Epidermal melanocyte (primary cell): ENCODE results near the gene USP3.
"Not testable (repeated sequence)": the region's sequence is repeated elsewhere in the genome, so short reads cannot be mapped to it uniquely, and the experiment has no call there.

ENCODE experiments used
- DNase-seq: peaks from one replicate; pipeline ENCODE4 v3.0.0; 2011; ENCODE audit warnings: low spot score; ENCODE audit not compliant: insufficient read length

Gene USP3

DNA sequence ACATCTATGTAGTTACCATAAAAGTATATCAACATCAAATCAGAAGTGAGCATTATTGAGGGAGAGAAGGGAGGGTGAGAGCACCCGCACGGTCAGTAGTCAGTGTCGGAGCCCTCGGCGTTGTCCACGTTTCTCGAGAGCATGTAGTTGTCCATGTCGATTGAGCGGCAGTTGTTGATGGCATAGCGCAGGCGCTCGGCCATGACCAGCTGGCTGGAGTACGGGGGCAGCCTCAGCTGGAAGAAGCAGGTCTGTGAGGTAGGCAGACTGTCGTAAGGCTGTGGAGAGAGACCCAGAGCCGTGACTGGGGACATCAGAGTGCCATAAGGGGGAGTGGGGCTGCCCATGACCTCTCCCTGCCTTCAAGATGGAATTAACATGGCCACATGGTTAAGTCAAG is 104.6 kb downstream of the USP3 start:
- no peak for DNase-seq

- no peak for DNase-seq
Measured at GRCh38 chr15:63609448-63609847, 105.1 kb downstream of the USP3 start.

DNA sequence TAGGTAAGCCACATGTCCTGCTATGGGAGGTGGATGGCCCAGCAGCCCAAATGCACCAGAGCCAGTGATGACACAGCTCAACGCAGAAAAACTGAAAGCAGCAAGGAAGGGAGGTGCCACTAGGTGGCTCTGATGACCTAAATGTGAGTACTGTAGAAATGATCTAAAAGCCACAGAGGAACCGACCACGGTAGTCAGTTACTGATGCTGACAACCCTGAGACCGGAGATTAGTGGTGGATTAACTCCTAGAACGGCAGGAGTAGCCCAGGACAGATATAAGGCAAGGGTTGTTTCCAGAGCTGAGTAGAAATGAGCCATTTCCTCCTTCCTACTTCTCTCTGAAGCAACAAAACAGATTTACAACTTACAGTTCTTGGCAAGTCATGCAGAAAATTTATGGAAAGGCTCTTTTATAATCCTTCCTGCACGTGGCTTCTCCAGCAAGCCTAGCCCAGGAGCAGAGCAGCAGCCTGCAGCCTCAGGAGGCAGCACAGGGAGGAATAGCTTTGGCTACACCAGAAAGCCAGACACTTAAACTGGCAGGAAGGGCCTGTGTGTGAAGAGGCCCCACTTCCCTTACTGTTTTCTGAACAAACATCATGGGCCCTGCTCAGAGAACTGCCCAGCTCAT is 105.9 kb downstream of the USP3 start:
- peak; percentile 65 for DNase-seq

GRCh38 chr15:63611177-63611576 is 106.8 kb downstream of the USP3 start:
- DNase-seq: no peak

DNA sequence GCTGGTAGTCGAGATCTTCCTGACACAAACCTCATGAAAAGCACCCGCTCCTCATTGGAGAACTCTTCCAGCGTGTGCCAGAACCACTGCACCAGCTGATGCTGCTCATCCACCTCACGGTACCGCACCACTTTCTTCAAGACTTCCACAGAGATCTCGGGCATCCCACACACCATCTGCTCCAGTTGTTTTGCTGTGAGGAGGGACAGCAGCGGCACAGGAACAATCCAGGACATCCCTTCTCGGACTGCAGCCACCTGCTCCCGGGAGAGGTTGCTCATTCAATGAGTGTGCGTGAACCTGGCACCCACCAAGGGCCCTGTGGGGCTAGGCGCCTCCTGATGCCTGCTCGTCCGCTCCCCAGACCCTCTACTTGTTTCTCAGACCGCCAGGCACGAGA is 107.9 kb downstream of the USP3 start:
- no peak for DNase-seq

DNA sequence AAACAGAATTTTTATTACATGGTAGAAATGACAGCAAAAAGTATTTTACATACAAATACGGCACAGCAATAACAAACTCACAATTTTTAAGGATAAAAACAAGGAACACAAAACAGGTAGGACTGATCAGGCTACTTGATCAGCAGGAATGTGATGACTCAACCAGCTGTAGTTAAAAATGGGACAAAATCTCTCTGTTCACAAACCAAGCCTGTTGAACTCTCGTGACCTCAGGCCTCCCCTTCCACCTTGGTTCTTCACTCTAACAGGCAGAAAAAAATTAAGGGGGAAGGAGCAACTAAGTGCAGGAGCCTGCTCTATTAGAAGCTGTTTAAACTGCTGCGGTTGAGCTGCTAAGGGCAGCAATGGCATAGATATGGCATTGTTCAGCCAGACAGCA is 111.5 kb downstream of the USP3 start:
- no peak for DNase-seq

- DNase-seq: not testable (repeated sequence)
Measured at GRCh38 chr15:63617147-63617546, 112.8 kb downstream of the USP3 start.

DNA sequence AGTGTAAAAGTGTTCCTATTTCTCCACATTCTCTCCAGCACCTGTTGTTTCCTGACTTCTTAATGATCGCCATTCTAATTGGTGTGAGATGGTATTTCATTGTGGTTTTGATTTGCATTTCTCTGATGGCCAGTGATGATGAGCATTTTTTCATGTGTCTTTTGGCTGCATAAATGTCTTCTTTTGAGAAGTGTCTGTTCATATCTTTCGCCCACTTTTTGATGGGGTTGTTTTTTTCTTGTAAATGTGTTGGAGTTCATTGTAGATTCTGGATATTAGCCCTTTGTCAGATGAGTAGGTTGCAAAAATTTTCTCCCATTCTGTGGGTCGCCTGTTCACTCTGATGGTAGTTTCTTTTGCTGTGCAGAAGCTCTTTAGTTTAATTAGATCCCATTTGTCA is 113.2 kb downstream of the USP3 start:
- not testable (repeated sequence) for DNase-seq

DNA sequence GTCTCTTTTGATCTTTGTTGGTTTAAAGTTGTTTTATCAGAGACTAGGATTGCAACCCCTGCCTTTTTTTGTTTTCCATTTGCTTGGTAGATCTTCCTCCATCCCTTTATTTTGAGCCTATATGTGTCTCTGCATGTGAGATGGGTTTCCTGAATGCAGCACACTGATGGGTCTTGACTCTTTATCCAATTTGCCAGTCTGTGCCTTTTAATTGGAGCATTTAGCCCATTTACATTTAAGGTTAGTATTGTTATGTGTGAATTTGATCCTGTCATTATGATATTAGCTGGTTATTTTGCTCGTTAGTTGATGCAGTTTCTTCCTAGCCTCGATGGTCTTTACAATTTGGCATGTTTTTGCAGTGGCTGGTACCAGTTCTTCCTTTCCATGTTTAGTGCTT is 116.4 kb downstream of the USP3 start:
- not testable (repeated sequence) for DNase-seq

GRCh38 chr15:63623232-63623969 is 119.0 kb downstream of the USP3 start:
- DNase-seq: no peak

DNA sequence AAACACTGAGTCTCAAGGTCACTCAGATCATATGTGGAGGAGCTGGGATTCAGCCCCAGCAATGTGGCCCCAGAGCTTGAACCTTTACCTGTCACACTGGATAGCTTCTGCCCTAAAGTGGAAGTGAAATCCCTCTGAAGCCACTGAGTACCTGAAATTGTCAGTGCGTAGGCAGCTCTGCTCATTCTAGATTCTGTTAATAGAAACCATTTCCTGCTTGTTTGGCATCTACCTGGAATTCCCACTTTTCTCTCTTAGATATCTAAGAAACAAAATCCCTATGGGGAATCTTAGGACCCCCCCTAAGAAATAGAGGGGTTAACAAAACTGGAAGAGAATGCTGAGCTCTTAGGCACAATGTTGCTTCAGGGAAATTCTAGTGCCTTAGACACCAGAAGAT is 122.6 kb downstream of the USP3 start:
- no peak for DNase-seq

GRCh38 chr15:63628123-63628822 is 123.9 kb downstream of the USP3 start:
- DNase-seq: peak; percentile 57

DNA sequence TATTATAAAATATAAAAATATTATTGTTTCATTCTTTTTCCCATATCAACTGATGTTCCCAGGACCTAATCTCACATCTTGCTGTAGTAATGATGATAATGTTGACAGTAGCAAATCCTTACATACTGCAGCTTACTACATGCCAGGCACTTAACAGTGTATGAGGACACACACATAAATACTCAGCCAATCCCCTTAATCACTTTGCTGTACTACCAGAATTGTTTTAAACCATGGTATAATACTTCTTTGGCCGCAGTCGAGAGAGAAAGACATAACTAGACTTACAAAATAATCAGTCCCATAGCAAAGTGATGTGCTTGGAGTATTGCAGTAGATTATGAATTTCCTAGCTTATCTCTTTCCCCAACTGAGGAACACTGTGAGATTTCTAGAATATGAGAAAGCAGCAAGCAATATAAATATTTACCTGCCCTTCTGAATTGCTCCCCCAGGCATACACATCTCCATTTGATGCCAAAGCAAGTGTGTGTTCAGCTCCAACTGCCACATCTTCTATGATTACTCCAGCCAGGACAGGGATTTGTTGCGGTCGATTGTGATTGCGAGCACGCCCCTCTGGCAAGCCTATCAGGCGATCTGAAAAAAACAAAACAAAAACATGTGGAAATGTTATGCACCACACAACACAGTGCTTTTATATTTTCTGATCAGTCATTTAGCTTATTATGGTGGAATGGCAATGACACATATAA is 125.8 kb downstream of the USP3 start:
- no peak for DNase-seq

DNA sequence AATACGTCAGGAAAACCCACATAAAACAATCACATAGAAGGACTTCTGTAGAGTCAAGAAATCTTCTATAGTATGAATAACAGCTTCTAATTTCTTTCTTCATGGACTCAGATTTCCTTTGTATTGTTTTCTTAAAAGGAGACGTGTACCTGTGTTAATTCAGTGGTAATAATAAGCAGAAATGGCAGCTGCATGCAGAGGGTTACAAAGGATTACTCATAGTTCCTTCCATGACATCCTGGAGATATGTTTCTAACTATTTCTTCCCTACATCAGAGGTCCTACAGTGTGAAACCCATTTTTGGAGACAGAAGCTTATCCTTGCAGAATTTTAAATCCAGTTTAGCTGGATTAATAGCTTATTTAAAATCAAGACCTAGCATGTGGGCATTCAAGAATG is 128.9 kb downstream of the USP3 start:
- no peak for DNase-seq

- DNase-seq: no peak
Measured at GRCh38 chr15:63634154-63634553, 129.8 kb downstream of the USP3 start.

DNA sequence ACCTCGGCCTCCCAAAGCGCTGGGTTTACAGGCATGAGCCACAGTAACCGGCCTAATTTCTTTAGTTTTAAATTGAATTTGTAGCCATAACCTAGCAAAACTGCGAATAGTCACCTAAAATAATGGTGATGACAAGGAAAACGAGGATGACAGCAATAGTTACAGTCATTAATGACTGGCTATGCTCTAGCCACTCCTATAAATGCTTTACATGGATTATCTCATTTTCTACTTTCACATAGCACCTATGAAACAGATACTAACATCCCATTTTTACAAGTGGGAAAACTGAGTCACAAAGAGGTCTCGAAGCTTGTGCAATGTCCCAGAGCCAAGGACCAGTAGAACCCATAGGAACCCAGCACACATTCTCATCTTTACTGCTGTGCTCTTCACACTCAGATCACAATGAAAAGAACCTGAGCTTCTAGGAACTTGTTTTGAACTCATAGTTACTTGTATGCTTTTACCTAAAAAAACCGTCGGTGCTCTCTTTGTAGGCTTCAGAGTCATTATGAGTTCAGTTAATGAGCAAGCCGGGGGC is 132.2 kb downstream of the USP3 start:
- no peak for DNase-seq

DNA sequence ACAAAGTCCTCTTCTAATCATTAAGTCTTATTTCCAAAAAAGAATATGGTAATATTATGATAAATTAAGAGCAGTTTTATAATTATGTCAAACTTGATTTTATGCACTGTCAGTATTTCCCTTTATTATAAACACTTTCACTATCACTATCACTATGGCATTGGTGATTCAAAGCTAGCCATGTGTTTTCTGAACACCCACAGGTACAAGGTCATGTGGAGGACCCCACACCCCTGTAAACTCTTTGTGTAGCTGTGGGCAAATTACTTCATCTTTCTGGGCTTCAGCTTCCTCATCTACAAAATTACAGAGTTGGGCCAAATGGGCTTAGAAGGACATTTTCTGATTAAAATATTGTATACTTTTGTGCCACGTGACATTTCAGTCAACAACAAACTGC is 134.4 kb downstream of the USP3 start:
- DNase-seq: no peak

GRCh38 chr15:63640146-63640545 is 135.8 kb downstream of the USP3 start:
- no peak for DNase-seq
